GM23338 (cell line): ENCODE measurements around the gene TOM1L2. TPM values are rescaled to one million over a fixed set of nuclear protein-coding genes. Genes with fewer than 3 reads are reported as not detected.

Source experiments
- ATAC-seq: fragments of 200-7000 bp; cut with Tn5 transposase; 3 replicates; pipeline ENCODE4 v1.9.1; 2020
- DNase-seq: peaks from one replicate; pipeline ENCODE4 v3.0.0-alpha.2; 2015; ENCODE audit warnings: low spot score
- H2AFZ ChIP-seq: fragments of 200-600 bp; sonication (generic); 2 replicates; pipeline ENCODE4 v1.8.0; 2016; ENCODE audit warnings: antibody characterized with exemption, mild to moderate bottlenecking, moderate library complexity
- H3F3A ChIP-seq: fragments of 200-600 bp; sonication (generic); replicated peaks from 2 replicates; pipeline ENCODE4 v1.8.0; 2017; ENCODE audit warnings: antibody characterized with exemption, mixed run types, low read depth
- H3K27ac ChIP-seq: fragments of 200-600 bp; sonication (generic); 2 replicates; pipeline ENCODE4 v1.6.1; 2016; ENCODE audit warnings: low read depth
- H3K27me3 ChIP-seq: fragments of 200-600 bp; sonication (generic); 2 replicates; pipeline ENCODE4 v1.8.0; 2016; ENCODE audit warnings: mild to moderate bottlenecking, mixed run types, moderate library complexity; ENCODE audit not compliant: insufficient read depth
- H3K36me3 ChIP-seq: fragments of 200-600 bp; sonication (generic); 2 replicates; pipeline ENCODE4 v1.8.0; 2016; ENCODE audit warnings: mild to moderate bottlenecking; ENCODE audit not compliant: insufficient read depth
- H3K4me1 ChIP-seq: fragments of 200-600 bp; sonication (generic); 2 replicates; pipeline ENCODE4 v1.8.0; 2016; ENCODE audit warnings: mild to moderate bottlenecking, moderate library complexity; ENCODE audit not compliant: insufficient read depth
- H3K4me2 ChIP-seq: fragments of 200-600 bp; sonication (generic); 2 replicates; pipeline ENCODE4 v1.7.1; 2017; ENCODE audit warnings: mixed run types
- H3K4me3 ChIP-seq: fragments of 200-600 bp; sonication (generic); 2 replicates; pipeline ENCODE4 v1.6.1; 2016; ENCODE audit warnings: mixed run types
- H3K79me2 ChIP-seq: fragments of 200-600 bp; sonication (generic); replicated peaks from 2 replicates; pipeline ENCODE4 v1.8.0; 2017; ENCODE audit warnings: mild to moderate bottlenecking; ENCODE audit not compliant: insufficient read depth
- H3K9me2 ChIP-seq: fragments of 200-600 bp; sonication (generic); 2 replicates; pipeline ENCODE4 v1.8.0; 2017; ENCODE audit not compliant: insufficient read depth
- H4K20me1 ChIP-seq: fragments of 200-600 bp; sonication (generic); replicated peaks from 2 replicates; pipeline ENCODE4 v1.8.0; 2017; ENCODE audit warnings: mild to moderate bottlenecking; ENCODE audit not compliant: insufficient read depth
- H3K27ac Mint-ChIP-seq: 2 replicates; pipeline ENCODE4 v1.8.0; 2020; ENCODE audit warnings: inconsistent platforms, mild to moderate bottlenecking, moderate library complexity, mixed read lengths
- H3K27me3 Mint-ChIP-seq: 3 replicates; pipeline ENCODE4 v1.8.0; 2022; ENCODE audit warnings: low read depth, mild to moderate bottlenecking, moderate library complexity, mixed read lengths, inconsistent platforms; ENCODE audit not compliant: insufficient read depth, poor library complexity
- H3K36me3 Mint-ChIP-seq: 3 replicates; pipeline ENCODE4 v1.8.0; 2021; ENCODE audit warnings: low read depth, mild to moderate bottlenecking, inconsistent platforms, moderate library complexity, mixed read lengths
- H3K4me1 Mint-ChIP-seq: 3 replicates; pipeline ENCODE4 v1.8.0; 2020; ENCODE audit warnings: mild to moderate bottlenecking, inconsistent platforms, mixed read lengths
- H3K4me3 Mint-ChIP-seq: 3 replicates; pipeline ENCODE4 v1.8.0; 2021; ENCODE audit warnings: moderate library complexity, mild to moderate bottlenecking, inconsistent platforms, mixed read lengths
- H3K9me3 Mint-ChIP-seq: 3 replicates; pipeline ENCODE4 v1.8.0; 2020; ENCODE audit warnings: moderate library complexity, mild to moderate bottlenecking, inconsistent platforms, mixed read lengths
- CREB1 ChIP-seq: fragments of 250-450 bp; sonication (Bioruptor Pico); IDR thresholded peaks from 2 replicates; pipeline ENCODE4 v1.5.0; 2020; ENCODE audit warnings: low read depth, mild to moderate bottlenecking, moderate library complexity
- EZH2 ChIP-seq: fragments of 200-600 bp; sonication (generic); IDR thresholded peaks from one replicate; pipeline ENCODE4 v1.8.0; 2017; ENCODE audit warnings: antibody characterized with exemption, mild to moderate bottlenecking, low read depth; ENCODE audit not compliant: unreplicated experiment
- EZH2phosphoT487 ChIP-seq: fragments of 200-600 bp; sonication (generic); IDR thresholded peaks from one replicate; pipeline ENCODE4 v1.8.1; 2018; ENCODE audit warnings: antibody characterized with exemption; ENCODE audit not compliant: unreplicated experiment
- JUNB ChIP-seq: IDR thresholded peaks from one replicate; pipeline ENCODE4 v1.6.1; 2016; ENCODE audit warnings: antibody characterized with exemption; ENCODE audit not compliant: unreplicated experiment
- NANOG ChIP-seq: IDR thresholded peaks from 2 replicates; pipeline ENCODE4 v1.6.1; 2016; ENCODE audit warnings: antibody characterized with exemption, borderline replicate concordance
- POLR2AphosphoS5 ChIP-seq: IDR thresholded peaks from 2 replicates; pipeline ENCODE4 v1.6.1; 2016; ENCODE audit warnings: antibody characterized with exemption, low read depth
- STAT1 ChIP-seq: IDR thresholded peaks from one replicate; pipeline ENCODE4 v1.6.1; 2016; ENCODE audit warnings: antibody characterized with exemption; ENCODE audit not compliant: unreplicated experiment
- ZNF114 ChIP-seq: fragments of 250-450 bp; sonication (Bioruptor Pico); IDR thresholded peaks from 2 replicates; pipeline ENCODE4 v1.5.0; 2020; ENCODE audit warnings: mild to moderate bottlenecking, moderate library complexity
- ZNF331 ChIP-seq: fragments of 250-450 bp; sonication (Bioruptor Pico); IDR thresholded peaks from 2 replicates; pipeline ENCODE4 v1.5.0; 2020; ENCODE audit warnings: low read depth, mild to moderate bottlenecking, moderate library complexity
- polyA plus RNA-seq: library from polyadenylated mRNA; unstranded; fragments of >200 nt; fragmentation: Nextera tagmentation; extraction: Ambion mirVana; gene quantifications from 2 replicates; pipeline ENCODE4 v1.2.1, GENCODE V29; 2016
- total RNA-seq: library from RNA; depleted of rRNA; stranded (reverse); fragments of >200 nt; shearing (Covaris generic); gene quantifications from 2 replicates; pipeline ENCODE4 v1.2.3, GENCODE V29; 2014
- TF ChIP-seq, protein P1 (sequence below): IDR thresholded peaks from one replicate; pipeline ENCODE4 v1.6.1; 2018; ENCODE audit warnings: antibody characterized with exemption; ENCODE audit not compliant: unreplicated experiment
- TF ChIP-seq, protein P2 (sequence below): IDR thresholded peaks from 2 replicates; pipeline ENCODE4 v1.6.1; 2016; ENCODE audit warnings: antibody characterized with exemption
- TF ChIP-seq, protein P3 (sequence below), 2 experiments: fragments of 200-600 bp in 1 of 2; sonication (generic) in 1 of 2; conservative IDR thresholded peaks; 2 replicates each; pipeline versions ENCODE4 v1.5.1 to v1.6.1; 2016 to 2017; ENCODE audit warnings: antibody characterized with exemption in 2 of 2, low read depth in 2 of 2, mild to moderate bottlenecking in 2 of 2, moderate library complexity in 1 of 2
- TF ChIP-seq, protein P4 (sequence below): fragments of 250-450 bp; sonication (Bioruptor Pico); IDR thresholded peaks from 2 replicates; pipeline ENCODE4 v1.5.0; 2020; ENCODE audit warnings: mild to moderate bottlenecking, moderate library complexity

The TOM1L2 gene
- total and polyA plus RNA-seq, 2 experiments from 2014 or later = 3.3 TPM

DNA sequence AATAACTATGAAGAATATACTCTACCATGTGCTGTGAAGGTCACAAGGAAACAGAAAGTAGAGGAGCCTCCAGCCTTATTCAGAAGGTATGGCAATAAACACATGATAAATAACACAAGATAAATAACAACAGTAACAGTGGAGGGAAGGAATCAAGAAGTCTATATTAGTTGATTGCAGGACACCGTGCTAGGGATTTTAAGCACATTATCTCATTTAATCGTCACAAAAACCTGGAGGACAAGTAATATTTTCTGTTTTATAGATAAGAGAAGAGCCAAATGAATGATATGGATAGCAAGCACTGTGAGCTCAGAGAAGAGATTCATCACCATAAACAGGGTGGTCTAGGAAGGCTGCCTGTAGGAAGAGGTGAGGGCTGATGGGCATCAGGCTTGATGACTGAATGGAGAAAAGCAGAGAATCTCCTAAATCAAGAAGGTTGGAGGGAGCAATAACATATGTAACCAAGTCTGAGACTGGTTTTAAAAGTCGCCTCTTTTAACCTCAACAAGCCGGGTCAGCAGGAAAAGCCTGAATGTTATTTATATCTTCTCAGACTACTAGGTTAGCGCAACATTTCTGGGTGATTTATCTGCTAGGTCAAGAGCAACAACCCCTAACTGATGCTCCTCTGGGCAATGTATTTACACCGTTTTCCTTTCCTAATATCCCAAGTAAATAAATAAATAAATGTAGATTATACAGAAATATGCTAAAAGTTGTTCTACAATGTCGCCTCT, 8.3 kb downstream of the TOM1L2 start:
- DNase-seq (no peak), ATAC-seq (no peak)
- Histone ChIP-seq H2AFZ (no peak overlapping the region), H3K9me2 (no peaks in the 10 kb centered on the region), H4K20me1 (no peaks in the 10 kb centered on the region), H3K79me2 (no peaks in the 10 kb centered on the region), H3K36me3 (no peaks in the 10 kb centered on the region), H3F3A (no peaks in the 10 kb centered on the region), H3K4me3 (no peak overlapping the region), H3K4me2 (no peak overlapping the region), H3K27me3 (no peaks in the 10 kb centered on the region), H3K27ac (no peak overlapping the region), H3K4me1 (peaks cover 10% of the 10 kb centered on the region)
- peaks cover 14% of the 10 kb centered on the region for H3K4me1 Mint-ChIP-seq
- TF ChIP-seq, protein P1, sequence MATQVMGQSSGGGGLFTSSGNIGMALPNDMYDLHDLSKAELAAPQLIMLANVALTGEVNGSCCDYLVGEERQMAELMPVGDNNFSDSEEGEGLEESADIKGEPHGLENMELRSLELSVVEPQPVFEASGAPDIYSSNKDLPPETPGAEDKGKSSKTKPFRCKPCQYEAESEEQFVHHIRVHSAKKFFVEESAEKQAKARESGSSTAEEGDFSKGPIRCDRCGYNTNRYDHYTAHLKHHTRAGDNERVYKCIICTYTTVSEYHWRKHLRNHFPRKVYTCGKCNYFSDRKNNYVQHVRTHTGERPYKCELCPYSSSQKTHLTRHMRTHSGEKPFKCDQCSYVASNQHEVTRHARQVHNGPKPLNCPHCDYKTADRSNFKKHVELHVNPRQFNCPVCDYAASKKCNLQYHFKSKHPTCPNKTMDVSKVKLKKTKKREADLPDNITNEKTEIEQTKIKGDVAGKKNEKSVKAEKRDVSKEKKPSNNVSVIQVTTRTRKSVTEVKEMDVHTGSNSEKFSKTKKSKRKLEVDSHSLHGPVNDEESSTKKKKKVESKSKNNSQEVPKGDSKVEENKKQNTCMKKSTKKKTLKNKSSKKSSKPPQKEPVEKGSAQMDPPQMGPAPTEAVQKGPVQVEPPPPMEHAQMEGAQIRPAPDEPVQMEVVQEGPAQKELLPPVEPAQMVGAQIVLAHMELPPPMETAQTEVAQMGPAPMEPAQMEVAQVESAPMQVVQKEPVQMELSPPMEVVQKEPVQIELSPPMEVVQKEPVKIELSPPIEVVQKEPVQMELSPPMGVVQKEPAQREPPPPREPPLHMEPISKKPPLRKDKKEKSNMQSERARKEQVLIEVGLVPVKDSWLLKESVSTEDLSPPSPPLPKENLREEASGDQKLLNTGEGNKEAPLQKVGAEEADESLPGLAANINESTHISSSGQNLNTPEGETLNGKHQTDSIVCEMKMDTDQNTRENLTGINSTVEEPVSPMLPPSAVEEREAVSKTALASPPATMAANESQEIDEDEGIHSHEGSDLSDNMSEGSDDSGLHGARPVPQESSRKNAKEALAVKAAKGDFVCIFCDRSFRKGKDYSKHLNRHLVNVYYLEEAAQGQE = no peak
- TF ChIP-seq EZH2 (no peak), NANOG (no peak), JUNB (no peak), ZNF331 (CRISPR knock-in tag) (no peak), POLR2AphosphoS5 (no peak), STAT1 (no peak), ZNF114 (CRISPR knock-in tag) (no peak), CREB1 (no peak), EZH2phosphoT487 (no peak)
- TF ChIP-seq, protein P2, sequence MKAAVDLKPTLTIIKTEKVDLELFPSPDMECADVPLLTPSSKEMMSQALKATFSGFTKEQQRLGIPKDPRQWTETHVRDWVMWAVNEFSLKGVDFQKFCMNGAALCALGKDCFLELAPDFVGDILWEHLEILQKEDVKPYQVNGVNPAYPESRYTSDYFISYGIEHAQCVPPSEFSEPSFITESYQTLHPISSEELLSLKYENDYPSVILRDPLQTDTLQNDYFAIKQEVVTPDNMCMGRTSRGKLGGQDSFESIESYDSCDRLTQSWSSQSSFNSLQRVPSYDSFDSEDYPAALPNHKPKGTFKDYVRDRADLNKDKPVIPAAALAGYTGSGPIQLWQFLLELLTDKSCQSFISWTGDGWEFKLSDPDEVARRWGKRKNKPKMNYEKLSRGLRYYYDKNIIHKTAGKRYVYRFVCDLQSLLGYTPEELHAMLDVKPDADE = no peak
- TF ChIP-seq, protein P3, sequence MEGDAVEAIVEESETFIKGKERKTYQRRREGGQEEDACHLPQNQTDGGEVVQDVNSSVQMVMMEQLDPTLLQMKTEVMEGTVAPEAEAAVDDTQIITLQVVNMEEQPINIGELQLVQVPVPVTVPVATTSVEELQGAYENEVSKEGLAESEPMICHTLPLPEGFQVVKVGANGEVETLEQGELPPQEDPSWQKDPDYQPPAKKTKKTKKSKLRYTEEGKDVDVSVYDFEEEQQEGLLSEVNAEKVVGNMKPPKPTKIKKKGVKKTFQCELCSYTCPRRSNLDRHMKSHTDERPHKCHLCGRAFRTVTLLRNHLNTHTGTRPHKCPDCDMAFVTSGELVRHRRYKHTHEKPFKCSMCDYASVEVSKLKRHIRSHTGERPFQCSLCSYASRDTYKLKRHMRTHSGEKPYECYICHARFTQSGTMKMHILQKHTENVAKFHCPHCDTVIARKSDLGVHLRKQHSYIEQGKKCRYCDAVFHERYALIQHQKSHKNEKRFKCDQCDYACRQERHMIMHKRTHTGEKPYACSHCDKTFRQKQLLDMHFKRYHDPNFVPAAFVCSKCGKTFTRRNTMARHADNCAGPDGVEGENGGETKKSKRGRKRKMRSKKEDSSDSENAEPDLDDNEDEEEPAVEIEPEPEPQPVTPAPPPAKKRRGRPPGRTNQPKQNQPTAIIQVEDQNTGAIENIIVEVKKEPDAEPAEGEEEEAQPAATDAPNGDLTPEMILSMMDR (conservative IDR thresholded peaks at IDR 0.05; ENCODE audit: low read depth in 2 of 2) = no peak
- TF ChIP-seq, protein P4, sequence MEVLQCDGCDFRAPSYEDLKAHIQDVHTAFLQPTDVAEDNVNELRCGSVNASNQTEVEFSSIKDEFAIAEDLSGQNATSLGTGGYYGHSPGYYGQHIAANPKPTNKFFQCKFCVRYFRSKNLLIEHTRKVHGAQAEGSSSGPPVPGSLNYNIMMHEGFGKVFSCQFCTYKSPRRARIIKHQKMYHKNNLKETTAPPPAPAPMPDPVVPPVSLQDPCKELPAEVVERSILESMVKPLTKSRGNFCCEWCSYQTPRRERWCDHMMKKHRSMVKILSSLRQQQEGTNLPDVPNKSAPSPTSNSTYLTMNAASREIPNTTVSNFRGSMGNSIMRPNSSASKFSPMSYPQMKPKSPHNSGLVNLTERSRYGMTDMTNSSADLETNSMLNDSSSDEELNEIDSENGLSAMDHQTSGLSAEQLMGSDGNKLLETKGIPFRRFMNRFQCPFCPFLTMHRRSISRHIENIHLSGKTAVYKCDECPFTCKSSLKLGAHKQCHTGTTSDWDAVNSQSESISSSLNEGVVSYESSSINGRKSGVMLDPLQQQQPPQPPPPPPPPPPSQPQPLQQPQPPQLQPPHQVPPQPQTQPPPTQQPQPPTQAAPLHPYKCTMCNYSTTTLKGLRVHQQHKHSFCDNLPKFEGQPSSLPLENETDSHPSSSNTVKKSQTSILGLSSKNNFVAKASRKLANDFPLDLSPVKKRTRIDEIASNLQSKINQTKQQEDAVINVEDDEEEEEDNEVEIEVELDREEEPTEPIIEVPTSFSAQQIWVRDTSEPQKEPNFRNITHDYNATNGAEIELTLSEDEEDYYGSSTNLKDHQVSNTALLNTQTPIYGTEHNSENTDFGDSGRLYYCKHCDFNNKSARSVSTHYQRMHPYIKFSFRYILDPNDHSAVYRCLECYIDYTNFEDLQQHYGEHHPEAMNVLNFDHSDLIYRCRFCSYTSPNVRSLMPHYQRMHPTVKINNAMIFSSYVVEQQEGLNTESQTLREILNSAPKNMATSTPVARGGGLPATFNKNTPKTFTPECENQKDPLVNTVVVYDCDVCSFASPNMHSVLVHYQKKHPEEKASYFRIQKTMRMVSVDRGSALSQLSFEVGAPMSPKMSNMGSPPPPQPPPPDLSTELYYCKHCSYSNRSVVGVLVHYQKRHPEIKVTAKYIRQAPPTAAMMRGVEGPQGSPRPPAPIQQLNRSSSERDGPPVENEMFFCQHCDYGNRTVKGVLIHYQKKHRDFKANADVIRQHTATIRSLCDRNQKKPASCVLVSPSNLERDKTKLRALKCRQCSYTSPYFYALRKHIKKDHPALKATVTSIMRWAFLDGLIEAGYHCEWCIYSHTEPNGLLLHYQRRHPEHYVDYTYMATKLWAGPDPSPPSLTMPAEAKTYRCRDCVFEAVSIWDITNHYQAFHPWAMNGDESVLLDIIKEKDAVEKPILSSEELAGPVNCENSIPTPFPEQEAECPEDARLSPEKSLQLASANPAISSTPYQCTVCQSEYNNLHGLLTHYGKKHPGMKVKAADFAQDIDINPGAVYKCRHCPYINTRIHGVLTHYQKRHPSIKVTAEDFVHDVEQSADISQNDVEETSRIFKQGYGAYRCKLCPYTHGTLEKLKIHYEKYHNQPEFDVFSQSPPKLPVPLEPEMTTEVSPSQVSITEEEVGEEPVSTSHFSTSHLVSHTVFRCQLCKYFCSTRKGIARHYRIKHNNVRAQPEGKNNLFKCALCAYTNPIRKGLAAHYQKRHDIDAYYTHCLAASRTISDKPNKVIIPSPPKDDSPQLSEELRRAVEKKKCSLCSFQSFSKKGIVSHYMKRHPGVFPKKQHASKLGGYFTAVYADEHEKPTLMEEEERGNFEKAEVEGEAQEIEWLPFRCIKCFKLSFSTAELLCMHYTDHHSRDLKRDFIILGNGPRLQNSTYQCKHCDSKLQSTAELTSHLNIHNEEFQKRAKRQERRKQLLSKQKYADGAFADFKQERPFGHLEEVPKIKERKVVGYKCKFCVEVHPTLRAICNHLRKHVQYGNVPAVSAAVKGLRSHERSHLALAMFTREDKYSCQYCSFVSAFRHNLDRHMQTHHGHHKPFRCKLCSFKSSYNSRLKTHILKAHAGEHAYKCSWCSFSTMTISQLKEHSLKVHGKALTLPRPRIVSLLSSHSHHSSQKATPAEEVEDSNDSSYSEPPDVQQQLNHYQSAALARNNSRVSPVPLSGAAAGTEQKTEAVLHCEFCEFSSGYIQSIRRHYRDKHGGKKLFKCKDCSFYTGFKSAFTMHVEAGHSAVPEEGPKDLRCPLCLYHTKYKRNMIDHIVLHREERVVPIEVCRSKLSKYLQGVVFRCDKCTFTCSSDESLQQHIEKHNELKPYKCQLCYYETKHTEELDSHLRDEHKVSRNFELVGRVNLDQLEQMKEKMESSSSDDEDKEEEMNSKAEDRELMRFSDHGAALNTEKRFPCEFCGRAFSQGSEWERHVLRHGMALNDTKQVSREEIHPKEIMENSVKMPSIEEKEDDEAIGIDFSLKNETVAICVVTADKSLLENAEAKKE (CRISPR knock-in tag) = no peak
- H3K36me3 Mint-ChIP-seq = no peaks in the 10 kb centered on the region
- no peak overlapping the region for H3K27ac Mint-ChIP-seq
- H3K4me3 Mint-ChIP-seq = no peak overlapping the region
- H3K9me3 Mint-ChIP-seq = no peaks in the 10 kb centered on the region
- H3K27me3 Mint-ChIP-seq = peaks cover 5% of the 10 kb centered on the region
